HG03354 (cell line): Measurements from ENCODE around the gene ATP13A4.

Experiments
- ATAC-seq: cut with Tn5 transposase; IDR thresholded peaks from one replicate; pipeline ENCODE4 v1.9.1; 2021; ENCODE audit warnings: mild to moderate bottlenecking; ENCODE audit not compliant: unreplicated experiment, poor library complexity, severe bottlenecking

ATP13A4 gene

DNA sequence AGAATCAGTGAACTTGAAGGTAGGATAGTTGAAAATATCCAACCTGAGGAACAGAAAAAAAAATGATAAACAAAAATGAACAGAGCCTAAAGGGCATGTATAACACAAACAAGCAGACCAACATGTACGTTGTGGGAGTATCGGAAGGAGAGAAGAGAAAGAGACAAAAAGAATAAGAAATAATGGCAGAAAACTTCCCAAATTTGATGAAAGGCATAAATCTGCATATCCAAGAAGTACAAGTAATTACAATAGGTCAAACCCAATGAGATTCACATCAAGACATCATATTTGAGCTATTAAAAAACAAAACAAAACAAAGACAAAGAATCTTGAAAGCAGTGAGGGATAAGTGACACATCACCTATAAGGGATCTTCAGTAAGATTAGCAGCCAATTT, 138.1 kb downstream of the ATP13A4 start:
- no peak for ATAC-seq

DNA sequence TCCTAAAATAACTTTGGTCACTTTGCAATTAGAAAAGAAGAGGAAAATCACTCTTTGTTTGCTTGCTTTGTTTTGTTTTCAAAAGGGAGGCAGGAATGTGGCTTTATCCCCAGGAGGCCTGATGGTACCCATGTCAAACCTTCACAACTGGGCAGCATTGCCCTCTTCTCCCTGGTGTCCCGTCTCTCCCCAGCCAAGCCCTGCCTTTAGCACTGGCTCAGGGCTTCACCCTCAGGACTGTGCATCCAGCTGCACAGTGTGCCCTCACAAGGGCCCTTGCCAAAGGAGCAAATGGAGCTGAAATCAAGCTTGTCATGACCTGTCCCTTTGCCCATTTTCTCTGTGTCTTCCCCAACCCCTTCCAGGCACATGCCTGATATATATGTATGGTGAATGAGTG, 147.0 kb downstream of the ATP13A4 start:
- ATAC-seq: no peak

DNA sequence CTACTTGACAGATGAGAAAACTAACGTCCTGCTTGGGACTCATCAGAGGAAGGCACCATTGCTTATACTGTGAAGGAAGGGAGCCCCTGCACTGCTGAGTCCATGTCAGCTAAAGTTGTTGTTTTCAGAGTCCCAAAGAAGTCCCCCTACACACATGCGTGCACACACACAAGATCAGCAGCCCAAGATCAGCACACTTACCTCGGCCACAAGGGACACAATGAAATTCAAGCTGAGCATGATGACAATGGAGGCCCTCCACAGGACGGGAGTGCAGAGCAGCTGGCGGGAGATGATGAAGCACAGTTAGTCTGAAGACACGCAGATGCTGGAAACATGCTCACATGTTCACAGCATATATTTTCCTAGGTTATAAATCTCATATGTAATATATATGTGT, 147.6 kb downstream of the ATP13A4 start:
- ATAC-seq: no peak

DNA sequence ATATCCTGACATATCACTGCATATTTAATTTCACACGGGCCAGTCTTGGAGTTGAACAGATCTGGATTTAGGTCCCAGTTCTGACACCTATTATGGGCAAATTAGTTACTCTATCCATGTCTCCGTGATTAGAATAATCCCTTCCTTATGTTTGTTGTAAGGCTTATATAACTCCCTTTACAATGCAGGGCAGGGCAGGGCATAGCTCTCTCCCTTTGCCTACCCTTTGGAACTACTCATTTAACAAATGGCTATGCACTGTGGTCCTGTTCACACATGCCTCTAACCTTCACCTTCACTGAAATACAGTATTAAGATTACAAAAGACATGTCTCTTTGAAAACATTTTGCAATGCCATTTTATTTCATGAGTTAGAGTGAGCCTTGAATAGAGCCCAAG, 151.4 kb downstream of the ATP13A4 start:
- no peak for ATAC-seq

DNA sequence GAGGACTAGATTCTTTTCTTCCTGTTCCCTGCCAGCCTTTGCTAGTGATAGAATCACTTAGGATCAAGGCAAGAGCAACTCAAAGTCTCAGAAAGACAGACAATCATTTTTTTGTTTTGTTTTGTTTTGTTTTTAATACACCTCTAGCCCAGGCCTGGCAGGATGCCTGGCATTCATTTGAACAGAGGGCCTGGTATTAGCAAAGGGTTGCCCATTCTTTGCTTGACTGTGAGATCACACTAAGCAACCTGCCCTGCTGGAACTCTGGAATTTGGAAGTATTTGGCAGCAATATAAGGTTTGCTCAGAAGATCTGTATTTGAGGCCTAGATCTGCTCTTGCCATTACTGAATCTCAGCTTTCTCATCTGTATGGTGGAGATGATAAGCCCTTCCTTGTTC, 154.4 kb downstream of the ATP13A4 start:
- no peak for ATAC-seq

DNA sequence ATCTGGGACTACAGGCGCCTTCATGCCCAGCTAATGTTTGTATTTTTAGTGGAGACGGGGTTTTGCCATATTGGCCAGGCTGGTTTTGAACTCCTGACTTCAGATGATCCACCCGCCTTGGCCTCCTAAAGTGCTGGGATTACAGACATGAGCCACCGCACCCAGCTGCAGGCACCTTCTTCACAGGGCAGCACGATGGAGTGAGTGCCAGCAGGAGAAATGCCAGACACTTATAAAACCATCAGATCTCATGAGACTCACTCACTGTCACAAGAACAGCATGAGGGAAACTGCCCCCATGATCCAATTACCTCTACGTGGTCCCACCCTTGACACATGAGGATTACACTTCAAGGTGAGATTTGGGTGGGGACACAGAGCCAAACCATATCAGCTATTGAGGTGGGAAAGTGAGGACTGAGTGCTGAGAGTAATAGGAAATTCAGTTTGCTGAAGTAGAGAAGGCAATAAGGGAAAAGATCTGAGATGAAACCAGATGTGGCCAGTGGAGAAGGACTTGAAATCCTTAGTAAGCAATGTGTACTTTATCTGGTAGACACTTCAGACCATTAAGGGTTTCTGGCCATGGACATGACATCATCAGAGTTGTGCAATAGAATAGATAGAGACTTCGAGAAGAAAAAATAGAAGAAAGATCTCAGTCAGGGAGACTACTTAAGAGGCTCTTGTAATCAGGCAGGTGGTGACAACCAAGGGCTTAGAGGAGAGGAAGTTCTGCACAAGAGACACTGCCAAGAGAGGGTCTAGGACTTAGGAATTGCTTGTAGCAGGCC, 158.0 kb downstream of the ATP13A4 start:
- no peak for ATAC-seq

DNA sequence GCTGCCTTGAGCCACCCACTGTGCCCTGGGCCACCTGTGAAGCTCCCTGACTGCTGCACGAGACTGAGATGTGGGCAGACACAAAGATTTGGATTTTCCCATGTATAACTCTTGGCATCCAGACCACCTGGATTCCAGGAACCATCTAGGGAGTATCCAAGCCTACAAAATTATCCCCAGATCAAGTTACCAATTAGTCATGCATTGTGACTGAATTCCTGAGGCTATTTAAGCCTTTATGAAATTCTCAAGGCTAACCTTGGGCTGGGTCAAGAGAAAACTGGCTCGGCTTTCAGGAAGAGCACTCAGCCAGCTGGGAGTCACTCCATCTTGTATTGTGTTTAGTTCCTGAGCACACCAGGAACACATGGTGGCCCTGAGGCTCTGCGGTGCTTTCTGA, 162.8 kb downstream of the ATP13A4 start:
- no peak for ATAC-seq

DNA sequence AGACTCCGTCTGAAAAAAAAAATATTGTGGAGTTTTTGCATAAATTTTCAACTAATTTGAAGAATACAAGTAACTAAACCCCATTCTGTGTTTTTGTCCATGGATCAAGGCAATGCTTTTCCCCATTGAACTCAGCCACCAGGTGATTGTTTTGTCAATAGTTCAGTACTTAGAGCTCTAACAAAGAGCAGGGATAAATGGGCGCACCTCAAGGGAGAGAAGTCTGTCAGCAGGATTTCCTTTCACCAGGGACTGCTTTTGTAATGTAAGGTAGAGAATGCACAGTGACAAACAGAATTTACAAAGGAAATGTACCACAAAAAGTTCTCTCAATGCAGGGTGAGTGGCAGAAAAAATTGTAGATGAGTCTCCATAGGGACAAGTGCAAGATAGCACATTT, 165.4 kb downstream of the ATP13A4 start:
- ATAC-seq: no peak

DNA sequence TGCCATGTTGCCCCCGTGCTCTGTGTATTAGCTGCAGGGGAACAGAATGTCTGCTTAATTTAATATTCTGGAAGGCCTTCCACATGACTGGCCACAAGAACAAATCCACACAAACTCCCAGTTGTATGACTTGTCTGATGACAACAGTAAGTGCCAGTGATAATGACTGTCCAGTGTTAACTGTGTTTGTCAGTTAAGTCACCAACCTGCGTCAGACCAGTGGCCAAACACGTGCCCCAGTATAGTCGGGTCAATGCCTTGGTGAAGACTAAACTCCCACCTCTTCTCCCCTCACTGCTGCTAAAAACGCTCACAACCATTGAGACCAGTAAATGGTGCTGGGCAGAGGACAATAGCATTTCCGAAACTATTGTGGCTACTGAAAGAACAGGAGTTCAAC, 166.3 kb downstream of the ATP13A4 start:
- no peak for ATAC-seq

DNA sequence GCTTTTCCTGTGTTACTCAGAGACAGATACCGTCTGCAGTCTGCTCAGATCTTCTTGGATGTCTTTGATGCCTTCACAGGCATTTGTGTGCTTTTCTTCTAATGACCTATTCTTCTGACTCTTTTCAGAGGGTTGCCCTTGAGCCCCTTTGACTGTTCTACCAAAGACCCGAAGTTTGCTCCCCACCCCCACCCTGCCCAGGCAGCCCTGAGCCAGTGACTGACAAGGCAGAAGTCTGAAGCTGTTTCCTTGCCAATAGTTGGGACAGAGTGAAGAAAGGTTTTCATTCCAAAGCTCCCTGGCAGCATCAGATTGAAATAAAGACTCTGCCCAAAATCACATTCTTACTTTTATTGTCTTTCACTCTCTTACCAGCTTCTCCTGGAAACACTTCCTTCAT, 167.1 kb downstream of the ATP13A4 start:
- no peak for ATAC-seq

DNA sequence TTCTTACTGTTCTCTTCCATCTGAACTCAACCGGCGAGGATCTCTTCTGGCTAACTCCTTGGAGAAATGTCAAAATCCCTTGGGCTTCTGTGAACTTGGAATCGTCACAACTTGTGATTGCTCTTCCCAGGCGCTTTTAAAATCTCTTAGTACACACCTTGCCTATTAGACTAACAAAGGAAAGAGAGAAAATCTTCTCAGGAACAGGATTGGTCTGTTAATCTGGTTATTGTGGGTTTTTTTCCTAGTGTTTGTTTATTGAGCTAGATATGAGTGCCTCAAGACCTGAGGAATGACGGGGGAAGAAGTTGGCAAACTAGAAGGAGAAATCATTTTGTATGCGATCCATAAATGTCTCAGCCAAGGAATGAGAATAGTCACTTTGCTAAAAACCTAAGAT, 176.0 kb downstream of the ATP13A4 start, which contains the start of gene ATP13A5:
Gene ATP13A5, minus strand, starts transcription at position 48 of the 400 bp plus-strand sequence. Its CDS starts 28 bp downstream, at position 20.
- ATAC-seq: no peak

DNA sequence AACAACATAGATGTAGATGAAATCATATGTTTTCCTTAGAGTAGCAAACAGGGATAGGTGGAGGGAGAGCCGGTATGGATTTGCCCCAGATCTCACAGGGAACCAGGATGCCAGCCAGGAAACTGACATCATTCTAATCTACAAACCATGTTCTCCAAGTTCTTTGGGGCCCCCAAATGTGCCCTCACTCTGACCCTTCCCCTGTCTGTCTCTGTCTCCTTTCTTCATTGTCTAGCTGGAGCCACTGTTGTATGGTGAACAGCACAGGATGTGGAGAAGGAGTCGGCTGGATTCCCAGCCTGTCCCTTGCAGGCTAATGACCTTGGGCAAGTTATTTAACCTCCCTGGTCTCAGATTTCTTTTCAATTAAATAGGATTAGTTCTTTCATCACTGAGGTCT, 177.1 kb downstream of the ATP13A4 start:
- ATAC-seq: no peak

DNA sequence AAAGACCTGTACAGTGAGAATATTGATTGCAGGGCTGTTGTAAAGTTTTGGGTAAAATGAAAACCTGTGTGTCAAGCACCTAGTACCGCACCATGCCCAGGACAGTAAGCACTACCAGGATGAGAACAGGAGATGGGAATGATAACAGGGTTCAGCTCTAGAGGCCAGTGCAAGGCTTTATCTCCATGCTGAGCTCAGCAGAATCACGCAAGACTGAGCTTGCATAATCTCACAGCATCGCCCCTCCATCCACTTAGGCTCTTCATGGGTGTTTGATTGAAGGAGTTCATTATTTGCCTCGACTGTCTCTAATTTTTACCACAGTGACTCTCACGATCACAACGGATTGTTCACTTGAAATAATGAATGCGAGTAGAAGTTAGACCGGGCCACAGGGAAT, 179.1 kb downstream of the ATP13A4 start:
- no peak for ATAC-seq

DNA sequence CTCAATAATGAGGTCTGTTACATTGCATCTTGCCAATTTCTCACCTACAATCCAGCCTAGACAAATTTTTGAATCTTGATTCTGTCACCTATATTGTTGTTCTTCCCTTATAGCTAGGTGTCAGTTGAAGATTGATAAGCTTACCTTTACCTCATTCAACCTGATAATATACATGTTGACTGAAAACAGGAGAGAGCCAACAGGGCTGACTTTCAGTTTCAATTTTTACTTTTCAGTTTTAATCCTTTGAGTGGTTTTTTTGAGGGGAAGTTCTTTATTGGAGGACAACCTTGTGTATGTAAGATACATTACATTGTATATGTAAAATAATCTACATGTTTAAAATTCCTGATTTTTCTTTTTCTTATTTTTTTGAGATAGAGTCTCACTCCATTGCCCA, 181.9 kb downstream of the ATP13A4 start:
- ATAC-seq: no peak

DNA sequence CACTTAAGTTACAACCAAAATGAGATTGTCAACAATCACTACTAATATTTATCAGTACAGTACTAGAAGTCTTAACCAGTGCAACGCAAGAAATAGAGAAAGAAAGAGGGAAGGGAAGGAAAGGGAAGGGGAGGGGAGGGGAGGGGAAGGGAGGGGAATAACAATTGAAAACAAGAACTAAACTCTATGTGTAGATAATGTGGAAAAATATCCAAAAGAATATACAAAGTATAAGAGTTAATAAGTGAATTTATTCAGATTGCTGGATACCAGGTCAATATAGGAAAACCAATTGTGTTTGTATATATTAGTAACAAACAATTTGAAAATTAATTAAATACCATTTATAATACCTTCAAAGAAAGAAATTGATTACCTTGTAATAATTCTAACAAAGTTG, 186.8 kb downstream of the ATP13A4 start:
- ATAC-seq: no peak

DNA sequence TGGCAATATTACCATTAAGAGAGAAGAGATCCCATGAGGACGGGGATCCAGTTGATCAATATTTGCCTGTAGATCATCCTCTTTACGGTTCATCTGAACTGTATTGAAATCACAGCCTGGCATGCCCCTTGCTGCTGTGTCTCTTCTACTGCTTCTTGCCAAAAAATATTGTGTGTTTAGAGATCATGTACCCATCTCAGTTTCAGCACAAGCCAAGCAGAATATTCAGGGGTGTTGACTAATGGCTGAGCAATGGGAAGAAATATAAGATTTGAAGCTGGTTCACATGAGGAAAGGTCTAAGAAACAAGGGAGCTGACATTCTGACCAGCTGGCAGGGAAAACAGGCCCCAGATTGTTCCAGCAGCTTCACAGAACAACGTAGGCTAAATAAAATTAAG, 197.4 kb downstream of the ATP13A4 start:
- no peak for ATAC-seq

DNA sequence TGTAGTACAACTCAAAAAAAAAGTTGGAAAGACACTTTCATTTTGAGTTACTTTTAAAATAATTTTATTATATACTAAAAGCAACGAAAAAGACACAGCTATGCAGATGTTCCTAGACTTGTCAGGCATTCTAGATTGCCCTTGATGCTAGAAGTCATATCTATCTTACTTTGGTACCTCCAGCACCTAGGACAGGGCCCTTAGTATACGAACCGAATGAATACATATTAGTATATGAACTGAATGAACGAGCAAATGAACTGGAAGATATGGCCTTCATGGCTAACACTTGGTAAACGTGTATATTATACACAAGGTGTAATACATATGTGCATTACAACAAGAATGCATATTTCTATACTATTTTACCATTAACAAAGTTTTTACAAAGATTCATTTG, 200.3 kb downstream of the ATP13A4 start:
- ATAC-seq: no peak
